Activated T-cell treated with anti-CD3 and anti-CD28 coated beads for 48 hours (primary cell): ENCODE measurements around the gene BCOR.

Experiments
- DNase-seq: peaks from one replicate; pipeline ENCODE4 v3.0.0-alpha.2; 2020; ENCODE audit warnings: low read depth

BCOR gene

DNA sequence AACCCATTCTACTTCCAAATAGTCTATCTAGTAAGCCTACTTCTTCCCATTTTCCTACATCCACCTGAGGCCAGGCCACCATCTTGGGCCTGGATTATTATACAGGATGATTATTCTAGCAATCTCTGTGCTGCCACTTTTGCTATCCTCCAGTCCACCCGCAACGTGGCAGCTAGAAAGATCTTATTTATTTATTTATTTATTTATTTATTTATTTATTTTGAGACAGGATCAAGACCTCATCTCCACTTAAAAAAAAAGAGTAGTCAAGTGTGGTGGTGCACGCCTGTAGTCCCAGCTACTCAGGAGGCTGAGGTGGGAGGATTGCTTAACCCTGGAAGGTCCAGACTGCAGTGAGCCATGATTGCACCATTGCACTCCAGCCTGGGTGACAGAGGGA lies 15.2 kb upstream of the BCOR start:
- no peak for DNase-seq

- DNase-seq: no peak
Observed at GRCh38 chrX:40111868-40112267, 14.1 kb upstream of the BCOR start.

DNA sequence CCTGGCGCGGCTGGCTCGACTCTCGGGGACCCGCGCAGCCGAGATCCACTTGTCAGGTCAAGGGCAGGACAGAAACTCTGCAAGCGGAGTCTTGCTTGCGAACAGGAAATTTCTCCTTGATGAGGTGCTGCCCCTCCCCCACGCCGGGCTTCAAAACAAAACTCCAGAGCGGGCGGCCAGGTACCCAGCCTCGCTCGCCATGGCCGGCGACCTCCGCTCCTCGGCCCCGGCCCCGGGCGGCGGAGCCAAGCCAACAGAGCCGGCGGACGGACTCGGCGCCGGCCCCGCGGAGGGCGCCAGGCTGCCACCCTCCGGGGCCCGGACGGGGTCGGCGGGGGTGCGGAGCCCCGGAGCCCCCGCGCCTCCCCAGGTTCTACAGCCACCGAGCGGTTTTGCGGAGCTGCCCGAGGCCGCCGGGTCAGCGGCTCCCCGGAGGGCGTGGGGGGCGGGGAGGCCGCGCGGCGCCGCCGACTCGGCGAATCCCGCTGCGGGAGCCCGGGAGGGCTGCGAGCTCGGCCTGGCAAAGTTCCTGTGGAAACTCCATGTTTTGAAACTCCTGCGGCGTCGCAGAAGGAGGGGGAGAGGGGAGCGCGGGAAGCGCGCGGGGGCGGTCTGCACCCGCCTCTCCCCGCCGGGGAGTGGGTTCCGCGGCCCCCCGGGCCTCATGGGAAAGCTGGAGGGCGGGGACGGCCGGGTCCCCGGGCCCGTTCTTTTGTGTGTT lies 11.7 kb upstream of the BCOR start:
- DNase-seq: no peak

DNA sequence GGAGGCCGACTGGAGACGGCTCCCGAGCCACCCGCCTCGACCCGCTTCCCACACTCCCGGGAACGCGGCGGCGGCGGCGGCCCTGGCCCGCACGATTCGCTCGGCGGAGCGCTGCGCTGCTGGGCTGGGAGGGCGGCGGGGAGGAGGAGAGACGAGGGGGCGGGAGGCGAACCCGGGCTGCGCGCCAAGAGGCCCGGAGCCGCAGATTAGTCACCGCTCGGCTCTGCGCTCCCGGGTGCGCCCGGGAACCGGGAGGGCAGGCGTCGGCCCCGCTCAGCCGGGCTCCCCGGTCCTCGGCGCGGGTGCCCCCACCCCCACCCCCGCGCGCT lies 11.2 kb upstream of the BCOR start:
- DNase-seq: peak; percentile 63

DNA sequence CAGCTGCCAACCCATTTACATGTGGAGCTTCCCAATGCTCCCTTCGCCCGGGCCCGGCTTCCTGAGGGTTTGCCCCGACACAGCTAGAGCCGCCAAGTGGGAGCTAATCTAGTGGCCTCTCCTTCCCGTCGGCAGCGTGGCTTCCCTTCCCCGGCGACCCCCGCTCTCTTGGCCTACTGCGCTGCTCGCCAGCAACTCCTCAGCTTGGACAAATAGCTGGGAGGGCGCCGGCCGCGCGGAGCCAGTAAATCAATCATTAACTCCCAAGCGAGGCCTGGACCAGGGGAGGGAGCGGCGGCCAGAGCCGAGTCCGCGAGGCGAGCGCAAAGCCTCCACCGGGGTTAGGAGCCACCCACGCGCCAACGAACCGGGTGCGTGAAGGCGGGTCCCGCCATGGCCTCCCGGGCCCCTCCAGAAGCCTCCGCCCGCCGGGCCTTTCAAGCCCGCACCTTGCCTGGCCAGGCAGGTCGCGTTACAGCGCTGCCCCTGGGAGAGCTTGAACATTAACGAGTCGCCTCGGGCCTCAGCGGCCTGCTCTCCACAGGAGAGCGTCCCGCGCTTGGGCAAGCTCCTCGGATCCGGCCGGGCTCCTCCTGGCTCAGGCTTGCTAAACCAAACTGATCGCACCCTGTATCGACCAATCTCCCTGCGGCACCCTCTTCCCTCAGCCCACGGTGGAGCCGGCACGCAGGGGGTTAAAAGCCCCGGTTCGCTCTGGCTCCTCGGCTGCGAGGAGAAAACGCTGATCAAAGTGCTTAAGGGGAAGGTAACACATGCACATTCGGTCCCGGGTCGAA lies 10.6 kb upstream of the BCOR start:
- no peak for DNase-seq

- no peak for DNase-seq
Observed at GRCh38 chrX:40107291-40108161, 9.8 kb upstream of the BCOR start.

DNA sequence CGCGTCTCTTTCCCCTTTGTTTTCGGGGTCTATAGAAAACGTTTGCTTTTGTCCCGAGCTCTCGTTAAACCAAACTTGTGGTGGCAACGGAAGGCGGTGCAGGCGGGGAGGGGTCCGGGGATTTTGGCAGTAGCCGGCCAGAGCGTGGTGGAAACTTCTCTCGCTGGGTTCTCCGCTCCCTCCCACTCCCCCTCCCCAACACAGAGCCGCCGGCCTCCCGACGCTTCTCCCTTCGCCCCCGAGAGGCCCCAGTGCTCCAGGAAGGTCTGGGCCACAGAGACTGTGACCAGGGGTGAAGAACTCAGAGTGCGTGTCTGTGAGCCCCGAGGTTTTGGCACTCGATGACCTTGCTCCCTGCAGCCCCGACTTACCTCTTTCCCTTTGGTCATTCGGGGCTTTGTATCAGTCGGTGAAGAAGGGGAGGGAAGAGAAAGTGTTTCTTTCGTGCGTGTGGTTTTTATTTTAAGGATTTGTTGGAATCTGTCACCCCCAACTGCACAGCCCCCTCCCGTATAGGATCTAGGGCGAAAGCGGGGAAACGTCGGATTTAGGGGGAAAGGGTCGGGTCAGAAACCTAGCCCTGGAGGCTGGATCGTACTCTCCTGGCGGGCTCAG lies 9.0 kb upstream of the BCOR start:
- DNase-seq: no peak

- peak; percentile 61 for DNase-seq
Observed at GRCh38 chrX:40105835-40106675, 8.3 kb upstream of the BCOR start.

DNA sequence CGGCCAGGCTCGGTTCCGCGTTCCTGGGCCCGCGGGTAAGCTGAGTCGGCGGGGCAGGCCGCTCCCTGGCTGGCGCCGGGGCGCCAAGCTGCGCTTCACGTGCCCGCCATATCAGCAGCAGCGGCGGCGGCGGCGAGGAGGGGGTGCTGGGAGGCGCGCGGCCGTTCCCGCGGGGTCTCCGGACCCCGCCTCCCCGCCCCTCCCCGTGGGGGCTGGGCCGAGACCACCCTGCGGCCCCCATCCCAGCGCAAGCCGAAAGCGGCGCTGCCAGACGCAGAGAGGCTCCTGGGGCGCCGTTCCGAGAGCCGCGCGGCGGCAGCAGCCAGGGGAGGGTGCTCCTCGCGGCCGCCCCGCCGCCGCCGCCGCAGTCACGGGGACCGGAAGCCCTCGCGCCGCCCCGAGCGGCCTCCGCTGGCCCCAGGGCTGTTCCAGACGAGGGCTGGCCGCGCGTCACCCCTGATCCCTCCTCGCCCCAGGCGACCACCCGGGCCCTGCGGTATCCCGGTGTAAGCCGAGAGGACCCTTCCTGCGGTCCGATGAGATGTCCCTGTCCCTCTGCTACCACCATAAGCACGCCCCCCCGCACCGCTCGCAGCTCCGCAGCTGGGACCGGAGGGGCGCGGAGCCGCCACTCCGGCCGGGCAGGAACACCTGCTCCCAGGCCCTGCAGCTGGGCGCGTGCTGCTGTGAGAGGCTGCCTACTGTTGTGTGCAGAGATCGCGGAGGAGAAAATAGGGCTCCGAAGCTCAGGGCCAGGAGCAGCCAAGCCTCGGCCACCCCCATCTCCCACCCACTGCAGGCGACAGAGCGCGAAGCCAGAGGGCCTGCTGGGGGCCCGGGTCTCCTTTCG lies 7.5 kb upstream of the BCOR start:
- DNase-seq: no peak

GRCh38 chrX:40104630-40104984 lies 6.8 kb upstream of the BCOR start:
- DNase-seq: no peak

DNA sequence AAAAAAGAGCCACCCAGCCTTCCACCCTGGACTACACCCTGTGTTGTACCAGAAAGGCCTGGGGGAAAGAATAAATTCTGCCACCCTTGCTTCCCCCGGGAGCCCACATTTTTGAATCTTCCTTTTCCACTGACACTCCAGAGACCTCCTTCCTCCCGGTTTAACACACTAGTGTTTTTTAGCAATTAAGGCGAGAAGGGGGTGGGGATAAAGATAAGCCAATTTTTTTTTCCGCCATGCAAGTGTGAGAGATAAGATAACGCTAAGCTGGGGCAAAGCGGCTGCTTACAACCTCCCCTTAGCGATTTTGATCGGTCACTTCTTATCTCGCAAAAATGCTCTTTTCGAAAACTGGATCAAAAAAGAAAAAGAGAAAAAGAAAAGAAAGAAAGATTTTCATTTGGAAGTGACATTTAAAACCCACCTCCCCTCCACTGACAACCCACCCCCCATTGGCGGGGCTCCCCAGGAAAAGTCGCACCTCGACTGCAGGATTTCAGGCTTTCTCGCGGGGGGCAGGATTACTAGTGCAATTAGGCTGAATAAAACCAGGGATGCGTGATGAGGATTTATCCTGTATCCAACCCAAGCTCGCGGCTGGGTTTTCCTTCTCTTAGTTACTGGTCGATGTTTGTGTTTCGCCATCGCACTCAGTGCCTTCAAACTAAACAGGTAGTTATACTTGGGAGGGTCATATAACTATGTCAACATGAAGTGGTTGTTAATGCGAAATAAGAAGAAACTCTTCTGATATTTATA lies 6.0 kb upstream of the BCOR start:
- no peak for DNase-seq

DNA sequence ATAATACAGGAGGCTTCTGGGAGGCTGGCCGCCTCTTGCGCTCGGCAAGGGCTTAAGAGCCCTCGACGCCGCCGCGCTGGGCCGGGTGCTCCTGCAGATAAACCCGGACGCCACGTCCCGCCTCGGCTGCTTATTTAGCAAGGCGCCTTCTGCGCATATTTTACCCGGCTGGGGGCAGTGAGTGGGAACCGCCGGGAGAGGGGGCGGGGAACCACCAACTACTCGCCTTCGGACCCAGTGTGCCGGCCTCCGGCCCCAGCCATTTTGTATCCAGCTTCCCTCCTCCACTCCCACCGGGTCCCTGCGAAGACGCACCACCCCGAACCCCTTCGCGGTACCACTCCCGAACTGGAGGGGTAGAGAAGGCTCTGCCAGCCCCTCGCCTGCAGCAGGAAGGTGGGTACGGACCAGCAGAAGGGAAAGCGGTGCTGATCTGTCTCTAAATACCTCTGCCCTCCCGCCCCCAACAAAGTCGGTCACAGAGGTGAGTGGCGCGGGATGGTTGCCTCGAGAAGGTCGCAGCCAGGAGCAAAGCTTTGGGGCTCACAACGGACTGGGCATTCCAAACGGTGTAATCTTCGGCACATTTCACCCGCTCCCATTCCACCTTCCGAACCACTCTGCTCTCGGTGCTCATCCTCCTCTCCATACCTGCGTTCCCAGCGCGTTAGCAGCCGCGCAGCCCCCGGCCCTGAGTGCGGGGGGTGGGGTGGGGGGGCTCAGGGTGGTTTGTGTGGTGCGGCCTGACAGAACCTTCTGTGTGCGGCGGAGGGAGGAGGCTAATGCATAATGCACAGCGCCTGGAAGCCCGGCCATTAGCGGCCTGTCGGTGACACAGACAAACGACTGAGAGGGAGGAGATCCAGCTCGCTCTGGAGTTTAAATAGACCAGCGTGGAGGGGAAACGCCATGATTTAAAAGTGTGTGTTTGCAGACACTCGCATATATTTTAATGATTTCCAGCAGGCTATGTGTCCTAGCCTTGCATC lies 4.9 kb upstream of the BCOR start:
- DNase-seq: no peak

DNA sequence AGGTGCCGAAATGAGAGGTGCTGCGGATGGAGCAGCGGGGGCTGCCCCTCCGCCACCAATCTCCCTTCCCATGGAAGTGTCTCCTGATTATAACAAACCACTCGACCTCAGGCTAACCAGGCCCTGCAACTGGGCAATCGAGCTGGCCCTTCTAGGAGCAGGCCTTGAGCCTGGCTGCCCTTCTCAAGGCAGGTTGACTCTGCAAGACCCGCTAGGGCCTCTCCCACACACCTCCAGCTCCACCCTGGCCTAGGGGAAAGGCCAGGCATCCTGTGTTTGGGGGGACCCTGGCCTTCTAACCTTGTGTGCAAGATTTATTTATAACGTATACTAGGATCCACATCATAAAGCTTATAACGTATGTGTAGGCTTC lies 3.7 kb upstream of the BCOR start:
- no peak for DNase-seq

- DNase-seq: no peak
Observed at GRCh38 chrX:40100537-40101429, 3.0 kb upstream of the BCOR start.

- DNase-seq: no peak
Observed at GRCh38 chrX:40100141-40100536, 2.4 kb upstream of the BCOR start.

GRCh38 chrX:40099055-40099958 lies 1.5 kb upstream of the BCOR start:
- no peak for DNase-seq
